SK-N-SH (cell line): ENCODE measurements around the gene TRPV5.

ENCODE experiments used
- CTCF ChIP-seq: fragments of 200-600 bp; sonication (generic); IDR thresholded peaks from 2 replicates; pipeline ENCODE4 v1.6.1; 2017; ENCODE audit warnings: antibody characterized with exemption, mild to moderate bottlenecking, moderate library complexity
- EZH2phosphoT487 ChIP-seq: fragments of 200-600 bp; sonication (generic); IDR thresholded peaks from 2 replicates; pipeline ENCODE4 v1.6.1; 2017; ENCODE audit warnings: low read depth, mixed run types, mild to moderate bottlenecking, antibody characterized with exemption, moderate library complexity, borderline replicate concordance
- GABPA ChIP-seq: IDR thresholded peaks from 2 replicates; pipeline ENCODE4 v1.4.0; 2012; ENCODE audit warnings: low read depth, mild to moderate bottlenecking
- JUND ChIP-seq: IDR thresholded peaks from 2 replicates; pipeline ENCODE4 v1.4.0; 2012
- NFIC ChIP-seq: IDR thresholded peaks from 2 replicates; pipeline ENCODE4 v1.4.0; 2012; ENCODE audit warnings: borderline replicate concordance

- no peak for TF ChIP-seq CTCF
- TF ChIP-seq GABPA, result no peak
- TF ChIP-seq NFIC, result no peak
- TF ChIP-seq EZH2phosphoT487, result no peak
- no peak for TF ChIP-seq JUND
Observed at GRCh38 chr7:142968229-142968628, 34.7 kb upstream of the TRPV5 start.
